Astrocyte (in vitro differentiated cells and primary cell): ENCODE measurements around the gene GSX2.

Experiments used
- EZH2 ChIP-seq: IDR thresholded peaks from 2 replicates; pipeline ENCODE4 v1.6.1; 2012; ENCODE audit warnings: mild to moderate bottlenecking, low read length, inconsistent platforms; ENCODE audit not compliant: insufficient read depth
- TF ChIP-seq, protein P1 (sequence below): IDR thresholded peaks from 2 replicates; pipeline ENCODE4 v1.5.1; 2011; ENCODE audit warnings: low read depth, mild to moderate bottlenecking, inconsistent platforms, low read length, moderate library complexity; ENCODE audit not compliant: insufficient read depth

DNA sequence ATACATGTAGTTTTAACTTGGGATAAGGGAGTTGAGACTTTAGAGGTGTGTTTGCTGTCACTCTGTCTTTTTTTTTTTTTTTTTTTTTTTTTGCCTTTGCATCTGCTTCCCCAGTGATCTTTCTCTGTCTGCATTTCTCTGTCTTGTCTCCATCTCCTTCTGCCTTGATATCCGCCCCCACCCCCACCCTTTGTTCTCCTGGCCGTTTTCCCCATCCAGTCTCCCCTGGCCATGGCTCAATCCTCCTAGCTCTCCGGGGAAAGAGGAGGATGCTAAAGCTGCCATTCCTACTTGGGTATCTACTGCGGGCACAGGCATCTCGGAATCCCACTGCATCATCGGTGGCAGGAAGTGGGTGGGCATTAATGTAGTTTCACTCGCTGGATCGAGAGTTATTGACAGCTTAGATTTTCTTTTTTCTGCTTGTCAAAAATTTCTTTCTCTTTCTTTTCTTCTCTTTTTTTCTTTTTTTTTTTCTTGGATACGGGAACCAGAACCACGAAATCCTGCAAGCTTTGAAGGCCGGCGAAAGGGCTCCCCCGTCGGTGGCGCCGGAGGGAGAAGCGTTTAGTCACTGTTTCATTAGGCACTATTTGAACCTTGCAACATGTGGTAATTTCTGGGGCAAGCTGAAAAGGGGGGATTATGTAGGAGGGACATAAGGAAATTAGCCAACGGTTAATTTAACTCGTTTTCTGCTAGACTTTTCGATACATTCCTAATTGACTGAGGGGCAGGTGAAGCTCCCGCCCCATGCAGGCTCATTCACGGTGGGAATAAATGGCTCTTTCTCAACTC is 8.2 kb downstream of the GSX2 start:
- TF ChIP-seq, protein P1, sequence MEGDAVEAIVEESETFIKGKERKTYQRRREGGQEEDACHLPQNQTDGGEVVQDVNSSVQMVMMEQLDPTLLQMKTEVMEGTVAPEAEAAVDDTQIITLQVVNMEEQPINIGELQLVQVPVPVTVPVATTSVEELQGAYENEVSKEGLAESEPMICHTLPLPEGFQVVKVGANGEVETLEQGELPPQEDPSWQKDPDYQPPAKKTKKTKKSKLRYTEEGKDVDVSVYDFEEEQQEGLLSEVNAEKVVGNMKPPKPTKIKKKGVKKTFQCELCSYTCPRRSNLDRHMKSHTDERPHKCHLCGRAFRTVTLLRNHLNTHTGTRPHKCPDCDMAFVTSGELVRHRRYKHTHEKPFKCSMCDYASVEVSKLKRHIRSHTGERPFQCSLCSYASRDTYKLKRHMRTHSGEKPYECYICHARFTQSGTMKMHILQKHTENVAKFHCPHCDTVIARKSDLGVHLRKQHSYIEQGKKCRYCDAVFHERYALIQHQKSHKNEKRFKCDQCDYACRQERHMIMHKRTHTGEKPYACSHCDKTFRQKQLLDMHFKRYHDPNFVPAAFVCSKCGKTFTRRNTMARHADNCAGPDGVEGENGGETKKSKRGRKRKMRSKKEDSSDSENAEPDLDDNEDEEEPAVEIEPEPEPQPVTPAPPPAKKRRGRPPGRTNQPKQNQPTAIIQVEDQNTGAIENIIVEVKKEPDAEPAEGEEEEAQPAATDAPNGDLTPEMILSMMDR, result no peak
- no peak for TF ChIP-seq EZH2
